ENCODE measurements around the gene GRK6.
"Not testable (repeated sequence)": the region's sequence is repeated elsewhere in the genome, so short reads cannot be mapped to it uniquely, and the experiment has no call there.

GRK6 gene

GRCh38 chr5:177484902-177485549 is 58.5 kb downstream of the GRK6 start:
- DNase-seq (ENCODE audit: low read depth, low spot score) = no peak

DNA sequence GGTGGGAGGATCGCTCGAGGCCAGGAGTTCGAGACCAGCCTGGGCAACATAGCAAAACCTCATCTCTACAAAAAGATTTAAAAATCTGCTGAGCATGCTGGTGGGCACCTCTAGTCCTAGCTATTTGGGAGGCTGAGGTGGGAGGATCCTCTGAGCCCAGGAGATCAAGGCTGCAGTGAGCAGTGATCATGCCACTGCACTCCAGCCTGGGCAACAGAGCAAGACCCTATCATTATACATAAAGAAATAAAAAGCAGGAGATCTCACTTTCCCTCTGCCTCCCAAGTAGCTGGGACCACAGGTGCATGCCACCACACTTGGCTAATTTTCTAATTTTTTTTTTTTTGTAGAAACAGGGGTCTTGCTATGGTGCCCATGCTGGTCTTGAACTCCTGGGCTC is 59.3 kb downstream of the GRK6 start:
- DNase-seq (ENCODE audit: low read depth, low spot score) = not testable (repeated sequence)

DNA sequence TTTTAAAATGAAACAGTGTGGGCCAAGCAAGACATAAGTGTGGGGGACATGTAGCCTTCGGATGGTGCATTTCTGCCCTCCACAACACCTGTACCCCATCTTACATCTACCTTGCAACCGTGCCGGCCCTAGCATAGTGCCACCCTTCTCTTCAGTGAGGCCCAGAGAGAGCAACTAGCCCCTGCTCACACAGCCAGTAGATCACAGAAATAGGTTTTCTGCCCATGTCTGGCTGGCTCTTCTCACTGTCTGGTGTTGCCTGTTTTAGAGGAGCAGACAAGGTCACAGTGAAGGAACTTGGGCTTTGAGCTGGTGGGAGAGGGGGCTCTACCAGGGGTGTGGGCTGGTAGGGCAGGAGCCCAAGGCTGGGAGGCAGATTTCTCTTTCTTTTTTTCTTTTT is 59.8 kb downstream of the GRK6 start:
- DNase-seq (ENCODE audit: low read depth, low spot score) = no peak

DNA sequence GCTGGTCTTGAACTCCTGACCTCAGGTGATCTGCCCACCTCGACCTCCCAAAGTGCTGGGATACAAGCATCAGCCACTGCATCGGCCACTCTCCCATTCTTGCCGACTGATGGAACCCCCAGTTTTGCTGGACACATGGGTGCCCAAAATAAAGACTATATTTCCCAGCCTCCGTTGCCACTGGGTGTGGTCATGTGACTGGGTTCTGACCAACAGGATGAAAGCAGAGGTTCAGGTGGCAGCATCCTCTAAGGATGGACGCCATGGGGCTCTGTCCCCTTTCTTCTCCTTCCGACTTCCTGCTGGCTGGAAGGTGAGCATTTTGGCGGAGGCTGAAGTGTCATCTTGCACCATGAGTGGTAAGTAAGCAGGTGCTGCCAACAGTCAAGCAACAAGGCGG is 60.7 kb downstream of the GRK6 start:
- no peak for DNase-seq (ENCODE audit: low read depth, low spot score)

- DNase-seq (ENCODE audit: low read depth, low spot score) = no peak
These were observed 61.5 kb downstream of the GRK6 start for GRCh38 chr5:177487975-177488374.

- no peak for DNase-seq (ENCODE audit: low read depth, low spot score)
These were observed 62.7 kb downstream of the GRK6 start for GRCh38 chr5:177489119-177489716.

DNA sequence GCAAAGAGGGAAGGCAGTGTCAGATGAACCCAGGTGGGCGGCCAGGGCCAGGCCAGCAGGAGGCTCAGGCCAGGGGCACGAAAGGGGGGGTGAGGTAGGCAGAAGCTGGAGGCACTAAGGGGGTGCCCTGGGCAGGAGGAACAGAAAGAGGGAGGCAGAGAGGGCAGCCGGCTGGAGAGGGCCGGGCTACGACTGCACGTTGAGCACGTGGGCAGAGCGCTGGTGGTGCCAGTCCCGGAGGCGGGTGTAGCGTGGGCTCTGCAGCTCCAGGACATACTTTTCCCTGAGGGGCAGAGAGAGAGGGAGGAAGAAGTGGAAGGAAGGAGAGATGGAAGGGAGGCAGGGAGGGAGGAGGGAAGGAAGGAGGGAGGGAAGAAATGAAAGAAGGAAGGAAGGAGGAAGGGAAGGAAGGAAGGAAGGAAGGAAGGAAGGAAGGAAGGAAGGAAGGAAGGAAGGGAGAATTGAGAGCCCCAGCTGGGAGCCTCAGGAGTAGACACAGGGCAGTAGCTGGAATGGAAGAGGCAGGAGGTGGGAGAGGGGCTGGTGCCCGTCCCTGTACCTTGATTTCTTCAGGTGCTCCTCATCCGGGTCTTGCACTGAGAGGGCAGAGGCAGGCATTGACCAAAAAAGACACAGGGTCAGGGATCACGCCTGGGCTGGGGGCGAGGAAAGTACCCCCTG is 64.0 kb downstream of the GRK6 start:
- DNase-seq (ENCODE audit: low read depth, low spot score) = no peak

DNA sequence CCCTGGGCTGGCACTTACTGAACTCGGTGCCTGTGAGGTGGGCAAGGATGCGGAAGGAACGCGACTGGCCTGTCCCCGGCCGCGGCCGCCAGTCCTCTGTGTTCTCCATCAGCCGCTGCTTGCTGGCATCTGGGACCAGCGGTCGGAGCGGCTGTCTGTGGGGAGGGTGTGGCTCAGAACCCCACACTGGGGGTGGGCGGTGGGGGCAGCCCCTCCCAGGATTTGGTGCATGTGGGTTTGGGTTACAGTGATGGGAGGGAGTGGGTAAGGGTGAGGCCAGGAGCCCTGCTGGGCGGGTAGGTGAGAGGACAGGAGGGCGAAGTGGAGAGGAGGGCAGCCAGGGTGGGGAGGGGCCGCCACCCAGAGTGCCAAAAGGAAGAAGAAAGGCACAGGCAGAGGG is 64.5 kb downstream of the GRK6 start:
- DNase-seq (ENCODE audit: low read depth, low spot score) = no peak

DNA sequence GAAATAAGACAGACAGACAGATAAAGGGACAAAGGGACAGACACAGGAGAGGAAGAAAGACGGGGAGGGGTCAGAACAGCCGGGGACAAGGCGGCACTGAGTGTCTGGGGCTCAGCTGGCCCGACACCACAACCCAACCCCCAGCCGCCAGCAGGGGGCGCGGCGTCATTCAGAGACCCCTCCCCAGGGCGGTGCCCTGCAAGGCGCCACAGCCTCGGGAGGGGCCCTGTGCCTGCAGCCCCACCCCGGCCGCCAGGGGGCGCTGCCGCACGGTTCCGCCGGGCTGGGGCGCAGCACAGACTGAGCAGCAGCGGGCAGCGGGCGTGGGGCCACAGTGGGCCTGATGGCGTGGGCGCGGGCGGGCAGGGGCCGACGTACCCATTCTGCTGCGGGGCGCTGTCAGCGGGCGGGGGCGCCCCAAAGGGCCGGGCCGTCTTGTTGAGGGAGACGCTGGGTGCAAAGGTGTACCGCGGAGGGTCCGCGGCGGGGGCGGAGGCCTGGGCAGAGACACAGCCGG is 65.0 kb downstream of the GRK6 start:
- DNase-seq (ENCODE audit: low read depth, low spot score) = peak; percentile 95

GRCh38 chr5:177491983-177492746 is 65.7 kb downstream of the GRK6 start:
- DNase-seq (ENCODE audit: low read depth, low spot score) = no peak

All from ELF-1 (cell line).